Stimulated activated CD8-positive, alpha-beta memory T cell treated with anti-CD3 and anti-CD28 coated beads, Interleukin-15, amount 100 ng/mL, for 1 hour (primary cell): ENCODE data around the gene PCK1.
"Not testable (repeated sequence)": the region's sequence is repeated elsewhere in the genome, so short reads cannot be mapped to it uniquely, and the experiment has no call there.

Experiments used
- DNase-seq: peaks from one replicate; pipeline ENCODE4 v3.0.0-alpha.2; 2020; ENCODE audit warnings: low read depth

Gene PCK1

GRCh38 chr20:57560554-57561355 is at the start of gene PCK1:
TSS of gene PCK1 (plus strand) at chr20:57561110. CDS start at chr20:57561412, 302 bp downstream.
- no peak for DNase-seq

- not testable (repeated sequence) for DNase-seq
These were observed 49.2 kb upstream of the PCK1 start for GRCh38 chr20:57511709-57512108.

GRCh38 chr20:57512432-57512831 is 48.5 kb upstream of the PCK1 start:
- DNase-seq, result no peak

GRCh38 chr20:57513199-57513598 is 47.7 kb upstream of the PCK1 start:
- DNase-seq, result no peak

GRCh38 chr20:57514273-57514751 is 46.6 kb upstream of the PCK1 start:
- DNase-seq, result no peak

- DNase-seq, result no peak
These were observed 43.0 kb upstream of the PCK1 start for GRCh38 chr20:57517904-57518303.

- DNase-seq, result no peak
These were observed 38.4 kb upstream of the PCK1 start for GRCh38 chr20:57522380-57523140.

- no peak for DNase-seq
These were observed 37.1 kb upstream of the PCK1 start for GRCh38 chr20:57523782-57524181.

GRCh38 chr20:57524511-57525176 is 36.3 kb upstream of the PCK1 start, which contains the start of gene CTCFL:
TSS of gene CTCFL (minus strand) at chr20:57525140. CDS start at chr20:57524205, 935 bp downstream.
- no peak for DNase-seq

- DNase-seq, result no peak
These were observed 35.4 kb upstream of the PCK1 start for GRCh38 chr20:57525328-57526086.

- no peak for DNase-seq
These were observed 34.6 kb upstream of the PCK1 start for GRCh38 chr20:57526087-57526884.

- DNase-seq, result no peak
These were observed 33.9 kb upstream of the PCK1 start for GRCh38 chr20:57526885-57527460.

- DNase-seq, result no peak
These were observed 33.2 kb upstream of the PCK1 start for GRCh38 chr20:57527728-57528127.

GRCh38 chr20:57528148-57528547 is 32.8 kb upstream of the PCK1 start:
- no peak for DNase-seq

- no peak for DNase-seq
These were observed 31.7 kb upstream of the PCK1 start for GRCh38 chr20:57529160-57529585.

- no peak for DNase-seq
These were observed 31.1 kb upstream of the PCK1 start for GRCh38 chr20:57529810-57530209.

GRCh38 chr20:57530327-57530981 is 30.5 kb upstream of the PCK1 start:
- DNase-seq, result no peak

- no peak for DNase-seq
These were observed 28.8 kb upstream of the PCK1 start for GRCh38 chr20:57532104-57532503.

- no peak for DNase-seq
These were observed 25.6 kb upstream of the PCK1 start for GRCh38 chr20:57535297-57535696.

GRCh38 chr20:57536120-57536708 is 24.7 kb upstream of the PCK1 start:
- no peak for DNase-seq
